RPMI8226 (cell line): ENCODE data around the gene KCNK16.

Experiments used
- DNase-seq: peaks from one replicate; pipeline ENCODE4 v3.0.0-alpha.2; 2015

Gene KCNK16

GRCh38 chr6:39273406-39273821 is 49.1 kb downstream of the KCNK16 start:
- DNase-seq = no peak

- DNase-seq = no peak
Measured at GRCh38 chr6:39269961-39270360, 52.5 kb downstream of the KCNK16 start.

GRCh38 chr6:39268721-39269120 is 53.8 kb downstream of the KCNK16 start:
- DNase-seq = no peak

- DNase-seq = peak; percentile 29
Measured at GRCh38 chr6:39268171-39268570, 54.3 kb downstream of the KCNK16 start.

GRCh38 chr6:39266782-39267355 is 55.6 kb downstream of the KCNK16 start:
- DNase-seq = no peak

- DNase-seq = no peak
Measured at GRCh38 chr6:39266375-39266774, 56.1 kb downstream of the KCNK16 start.
